Adrenal gland (tissue), 12 donors: ENCODE measurements around the gene TRAF2. TPM values are rescaled to one million over a fixed set of nuclear protein-coding genes. Genes with fewer than 3 reads are reported as not detected.
A peak's percentile ranks its signal among the peaks of the same experiment; 100 is the strongest.

ENCODE experiments used
- DNase-seq, 7 donors: peaks; one replicate each; pipeline ENCODE4 v3.0.0-alpha.2; 2019 to 2020
- H3K27ac ChIP-seq, 5 donors: fragments of 200-600 bp; sonication (generic) in 4 of 5; 1 replicate in 3 of 5; 2 replicates in 2 of 5; pipeline versions ENCODE4 v1.5.1 to v1.8.0; 2016 to 2020; ENCODE audit warnings: mild to moderate bottlenecking in 1 of 5
- H3K27me3 ChIP-seq: fragments of 200-600 bp; 2 replicates; pipeline ENCODE4 v1.8.0; 2021
- H3K36me3 ChIP-seq, 2 donors: fragments of 200-600 bp; replicated peaks in 1 of 2; 1 replicate in 1 of 2; 2 replicates in 1 of 2; pipeline versions ENCODE4 v1.5.1 to v1.8.0; 2018 to 2022
- H3K4me1 ChIP-seq, 2 donors: fragments of 200-600 bp; replicated peaks in 1 of 2; 1 replicate in 1 of 2; 2 replicates in 1 of 2; pipeline versions ENCODE4 v1.5.1 to v1.8.0; 2018 to 2021
- H3K4me3 ChIP-seq, 4 donors: fragments of 200-600 bp; sonication (generic) in 3 of 4; one replicate each; pipeline ENCODE4 v1.5.1; 2016 to 2018
- H3K9me3 ChIP-seq, 3 donors: fragments of 200-600 bp; sonication (generic) in 1 of 3; replicated peaks in 1 of 3; 1 replicate in 2 of 3; 2 replicates in 1 of 3; pipeline versions ENCODE4 v1.5.1 to v1.8.0; 2016 to 2021
- CTCF ChIP-seq, 6 experiments: fragments of 450-650 bp in 4 of 6; fragments of 200-600 bp in 2 of 6; sonication (generic) in 1 of 6; IDR thresholded peaks; 1 replicate in 5 of 6; 2 replicates in 1 of 6; pipeline versions ENCODE4 v1.5.1 to v1.8.0; 2016 to 2021; ENCODE audit warnings: antibody characterized with exemption in 6 of 6, mild to moderate bottlenecking in 2 of 6, moderate library complexity in 1 of 6
- POLR2A ChIP-seq, 2 donors: fragments of 450-650 bp; IDR thresholded peaks; one replicate each; pipeline ENCODE4 v1.6.1; 2017; ENCODE audit warnings: antibody characterized with exemption in 2 of 2, mild to moderate bottlenecking in 2 of 2, moderate library complexity in 1 of 2
- WGBS, 4 donors: extraction: QIAGEN DNeasy Blood & Tissue Kit in 2 of 4; methylation state at CpG; one replicate each; pipeline versions ENCODE4 v1.1.5 to v1.1.7; 2013 to 2017; 5-methylcytosine and 5-hydroxymethylcytosine counted together
- intact Hi-C, 2 donors: fragments of 100-400 bp; cut with DNase I; formaldehyde crosslinking; loops; one replicate each; pipeline versions ENCODE4 v1.14.1 to v1.15.0; 2022 to 2023
- polyA plus RNA-seq, 3 donors: library from polyadenylated mRNA; stranded (reverse); fragments of 200-250 nt in 2 of 3; fragments of 350-450 nt in 1 of 3; fragmentation: Illumina TruSeq in 1 of 3; extraction: RNeasy Lipid Tissue Mini Kit (QIAGEN cat#74804) in 1 of 3; gene quantifications; one replicate each; pipeline ENCODE4 v1.2.3, GENCODE V29; 2013 to 2014
- total RNA-seq, 9 donors: library from RNA; depleted of rRNA in 4 of 9; stranded (reverse); fragments of >200 nt in 4 of 9; fragments of 120-200 nt in 1 of 9; fragmentation: NEBNext Ultra II Directional in 1 of 9; extraction: Animal tissue kit (Norgen Biotek cat#: 25700) in 1 of 9; gene quantifications; one replicate each; pipeline versions ENCODE4 v1.1.0 to v1.2.4, GENCODE V29; 2013 to 2023
- donor health status: healthy with polysubstance abuse.
- donor health status: Bipolar disorder and iron deficiency.
- donor health status: DM: yes; HTN: yes; CAD: no.
- donor health status: DM: no; HTN: no; CAD: no.
- donor health status: DM: no; HTN: no; CAD: no.
- donor health status: DM: yes; HTN: yes; CAD: no.

Gene TRAF2
- total and polyA plus RNA-seq, 12 donors: 3.4 to 24.7 (median 10.6) TPM

- H3K27me3 ChIP-seq: no peaks in the 10 kb centered on the region
- no peaks in the 10 kb centered on the region for H3K36me3 ChIP-seq
- intact Hi-C loops: no loop called here
- WGBS, 4 donors: 83 to 100% (median 91%) methylated on average over 1 to 12 of the region's 12 CpGs
- TF ChIP-seq POLR2A (IDR thresholded peaks at IDR 0.05) (no peak), CTCF (IDR thresholded peaks at IDR 0.05) (no peak)
- H3K27ac ChIP-seq: peak overlapping the region in 1 of 5 donors; percentile 29
- H3K4me1 ChIP-seq: peaks cover 0 to 8% of the 10 kb centered on the region in 2 donors
- no peak overlapping the region for H3K4me3 ChIP-seq
- no peaks in the 10 kb centered on the region for H3K9me3 ChIP-seq
- no peak for DNase-seq
These were observed 77.4 kb downstream of the TRAF2 start for GRCh38 chr9:136963751-136964150.

- no peak for DNase-seq
- Histone ChIP-seq H3K27me3 (no peaks in the 10 kb centered on the region), H3K36me3 (no peaks in the 10 kb centered on the region), H3K4me1 (peaks cover 0 to 8% of the 10 kb centered on the region in 2 donors), H3K4me3 (no peak overlapping the region), H3K27ac (peak overlapping the region in 1 of 5 donors; percentile 29), H3K9me3 (no peaks in the 10 kb centered on the region)
- intact Hi-C loops: no loop called here
- TF ChIP-seq POLR2A (IDR thresholded peaks at IDR 0.05) (no peak), CTCF (IDR thresholded peaks at IDR 0.05) (no peak)
- 70 to 90% (median 79%) methylated on average over 4 to 22 of the region's 22 CpGs for WGBS, 4 donors
These were observed 77.9 kb downstream of the TRAF2 start for GRCh38 chr9:136964171-136964689.

DNA sequence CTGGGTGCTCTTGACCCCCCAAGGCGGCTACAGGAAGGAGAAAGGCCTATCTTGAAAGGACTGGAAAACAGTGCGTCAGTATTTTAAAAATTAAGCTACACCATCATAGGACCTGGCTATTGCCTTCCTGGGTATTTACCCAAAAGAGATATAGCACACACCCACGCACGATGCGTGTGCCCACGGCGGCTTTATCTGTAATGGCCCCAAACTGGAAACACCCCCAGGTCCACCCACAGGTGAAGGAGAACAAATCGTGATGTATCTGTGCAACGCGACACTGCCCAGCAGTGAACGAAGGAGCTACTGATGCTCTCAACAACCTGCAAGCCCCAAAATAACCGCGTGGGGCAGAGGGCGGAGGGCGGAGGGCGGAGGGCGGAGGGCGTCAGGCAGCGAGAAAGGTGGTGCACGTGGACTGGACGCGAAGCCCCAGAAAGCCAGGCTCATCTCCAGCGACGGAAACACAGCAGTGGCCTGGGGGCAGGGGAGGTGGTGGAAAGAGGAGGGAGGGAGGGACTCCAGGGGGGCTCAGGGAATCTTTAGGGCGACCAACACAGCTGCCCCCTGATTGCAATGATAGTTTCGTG, 78.6 kb downstream of the TRAF2 start:
- no peak overlapping the region for H3K4me3 ChIP-seq
- H3K36me3 ChIP-seq: no peaks in the 10 kb centered on the region
- WGBS, 4 donors: 85 to 92% (median 88%) methylated on average over 26 of the region's 26 CpGs
- no peak for TF ChIP-seq CTCF (IDR thresholded peaks at IDR 0.05)
- TF ChIP-seq POLR2A (IDR thresholded peaks at IDR 0.05): no peak
- peaks cover 0 to 8% of the 10 kb centered on the region in 2 donors for H3K4me1 ChIP-seq
- no peak for DNase-seq
- intact Hi-C loops: no loop called here
- H3K27ac ChIP-seq: no peak overlapping the region
- H3K27me3 ChIP-seq: no peaks in the 10 kb centered on the region
- H3K9me3 ChIP-seq: no peaks in the 10 kb centered on the region

GRCh38 chr9:136965771-136966484, 79.6 kb downstream of the TRAF2 start:
- H3K27me3 ChIP-seq: no peaks in the 10 kb centered on the region
- peak overlapping the region in 1 of 4 donors; percentile 28 for H3K4me3 ChIP-seq
- WGBS, 4 donors: 13 to 20% (median 18%) methylated on average over 19 to 23 of the region's 23 CpGs
- TF ChIP-seq POLR2A (IDR thresholded peaks at IDR 0.05): no peak
- TF ChIP-seq CTCF (IDR thresholded peaks at IDR 0.05): no peak
- H3K27ac ChIP-seq: no peak overlapping the region
- intact Hi-C loops: no loop called here
- peak in 6 of 7 donors; percentile 62 to 83 (median 68) for DNase-seq
- H3K9me3 ChIP-seq: no peaks in the 10 kb centered on the region
- no peaks in the 10 kb centered on the region for H3K36me3 ChIP-seq
- peaks cover 0 to 8% of the 10 kb centered on the region in 2 donors for H3K4me1 ChIP-seq
